ENCODE data around the gene DEPDC4. TPM values are rescaled to one million over a fixed set of nuclear protein-coding genes. Genes with fewer than 3 reads are reported as not detected.
"Not testable (repeated sequence)": the region's sequence is repeated elsewhere in the genome, so short reads cannot be mapped to it uniquely, and the experiment has no call there.

DEPDC4 gene
- 1 to 10 TPM; 1.9 to 7.7 (median 6.9) TPM for polyA plus RNA-seq (ENCODE audit: insufficient read length in 4 of 4)

DNA sequence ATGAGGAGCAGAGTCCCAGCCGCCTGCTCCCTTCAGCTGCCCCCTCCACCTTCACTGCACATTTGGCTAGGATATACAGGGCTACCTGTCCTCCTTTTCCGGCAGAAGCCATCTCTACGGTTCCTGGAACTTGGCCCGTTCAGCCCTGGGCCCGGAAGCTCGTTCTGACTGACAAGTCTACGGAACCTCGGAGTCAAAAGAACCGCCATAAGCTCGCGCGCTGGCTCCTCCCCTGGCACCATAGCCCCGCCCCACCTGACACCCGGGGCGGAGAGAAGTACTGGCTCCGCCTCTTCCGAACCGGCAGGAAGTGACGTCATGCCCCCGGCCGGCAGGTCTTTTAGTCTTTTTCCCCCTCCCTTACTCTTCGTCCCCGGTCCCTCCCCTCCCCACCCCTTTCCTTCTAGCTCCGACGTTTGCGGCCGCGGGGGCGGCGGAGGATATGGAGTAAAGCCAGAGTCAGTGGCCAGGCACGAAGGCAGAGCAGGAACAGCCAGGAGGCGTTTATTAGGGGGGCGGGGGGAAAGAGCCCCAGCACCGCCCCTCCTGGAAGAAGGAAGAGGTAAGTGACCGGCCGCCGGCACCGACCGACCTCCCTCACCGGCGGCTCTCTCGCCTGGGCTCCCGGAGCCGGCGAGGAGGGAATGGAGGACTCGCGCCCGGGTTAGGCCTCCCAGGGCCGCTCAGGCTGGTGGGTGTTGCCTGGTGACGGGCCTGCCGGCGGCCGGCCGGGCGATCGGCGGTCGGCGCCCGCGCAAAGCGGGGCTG lies at the start of gene DEPDC4, which contains the start of gene SCYL2:
Gene DEPDC4, minus strand, starts transcription at position 245 of the 768 bp plus-strand sequence. Its CDS starts 3 bp downstream, at position 242.
Gene SCYL2, plus strand, starts transcription at position 343 of the 768 bp plus-strand sequence. CDS start 15,794 bp downstream, outside the sequence.
- peak; percentile 91 to 93 (median 92) for DNase-seq (ENCODE audit: low read depth in 4 of 4, low spot score in 3 of 4)

- DNase-seq (ENCODE audit: low read depth in 4 of 4, low spot score in 3 of 4), result no peak
Observed at GRCh38 chr12:100311317-100311716, 44.4 kb upstream of the DEPDC4 start.

GRCh38 chr12:100308138-100308537 lies 41.3 kb upstream of the DEPDC4 start:
- not testable (repeated sequence) for DNase-seq (ENCODE audit: low read depth in 4 of 4, low spot score in 3 of 4)

GRCh38 chr12:100304334-100304733 lies 37.5 kb upstream of the DEPDC4 start:
- not testable (repeated sequence) for DNase-seq (ENCODE audit: low read depth in 4 of 4, low spot score in 3 of 4)

GRCh38 chr12:100303831-100304230 lies 37.0 kb upstream of the DEPDC4 start:
- no peak for DNase-seq (ENCODE audit: low read depth in 4 of 4, low spot score in 3 of 4)

- DNase-seq (ENCODE audit: low read depth in 4 of 4, low spot score in 3 of 4), result no peak
Observed at GRCh38 chr12:100302081-100302480, 35.2 kb upstream of the DEPDC4 start.

DNA sequence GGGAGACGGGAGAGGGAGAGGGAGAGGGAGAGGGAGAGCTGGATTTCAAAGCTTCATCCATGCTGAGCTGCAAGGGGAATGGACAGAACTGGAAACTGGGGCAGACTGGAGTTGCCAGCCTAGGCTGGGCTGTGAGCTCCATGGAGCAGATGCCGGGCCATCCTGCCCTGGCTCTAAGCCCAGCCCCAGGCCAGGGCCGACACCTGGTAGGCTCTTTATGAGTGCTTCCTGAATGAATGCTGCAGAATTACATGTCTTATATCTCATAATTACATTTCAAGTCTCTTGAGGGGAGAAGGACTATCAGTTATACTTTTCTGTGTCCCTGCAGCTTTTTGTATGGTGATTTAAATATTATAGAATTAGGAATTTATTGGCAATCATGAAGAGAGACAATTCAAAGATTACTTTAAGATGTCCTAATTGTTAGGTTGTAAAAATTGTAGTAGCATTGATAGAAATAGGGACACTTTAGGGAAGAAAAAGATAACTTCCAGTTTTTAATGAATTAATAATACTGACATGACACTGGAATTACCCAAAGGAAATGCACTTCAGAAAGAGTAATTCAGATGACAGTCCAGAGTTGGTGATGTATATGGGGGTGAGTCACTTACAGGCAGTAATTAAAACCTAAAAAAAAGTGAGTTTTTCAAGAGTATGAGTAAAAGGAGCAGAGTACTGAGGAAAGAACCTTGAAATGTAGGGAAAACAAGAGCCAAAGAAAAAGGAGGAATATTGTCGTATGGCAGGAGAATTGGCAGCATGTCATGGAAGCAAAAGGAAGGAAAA lies 29.1 kb upstream of the DEPDC4 start:
- DNase-seq (ENCODE audit: low read depth in 4 of 4, low spot score in 3 of 4), result no peak

GRCh38 chr12:100294366-100294765 lies 27.5 kb upstream of the DEPDC4 start:
- DNase-seq (ENCODE audit: low read depth in 4 of 4, low spot score in 3 of 4), result not testable (repeated sequence)

DNA sequence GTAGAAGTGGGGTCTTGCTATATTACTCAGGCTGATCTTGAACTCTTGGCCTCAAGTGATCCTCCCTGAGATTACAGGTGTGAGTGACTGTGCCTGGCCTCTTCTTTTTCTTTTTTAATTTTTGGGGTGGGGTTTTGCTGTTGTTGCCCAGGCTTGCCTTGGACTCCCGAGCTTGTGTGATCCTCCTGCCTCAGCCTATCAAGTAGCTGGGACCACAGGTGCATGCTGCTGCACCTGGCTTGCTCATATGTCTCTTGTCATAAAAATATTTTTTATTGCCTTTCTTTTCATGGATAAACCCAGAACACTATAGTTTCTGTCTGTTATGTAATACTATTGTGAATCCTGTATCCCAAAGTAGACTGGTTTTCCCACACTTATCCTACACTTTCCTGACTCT lies 26.1 kb upstream of the DEPDC4 start:
- DNase-seq (ENCODE audit: low read depth in 4 of 4, low spot score in 3 of 4), result no peak

DNA sequence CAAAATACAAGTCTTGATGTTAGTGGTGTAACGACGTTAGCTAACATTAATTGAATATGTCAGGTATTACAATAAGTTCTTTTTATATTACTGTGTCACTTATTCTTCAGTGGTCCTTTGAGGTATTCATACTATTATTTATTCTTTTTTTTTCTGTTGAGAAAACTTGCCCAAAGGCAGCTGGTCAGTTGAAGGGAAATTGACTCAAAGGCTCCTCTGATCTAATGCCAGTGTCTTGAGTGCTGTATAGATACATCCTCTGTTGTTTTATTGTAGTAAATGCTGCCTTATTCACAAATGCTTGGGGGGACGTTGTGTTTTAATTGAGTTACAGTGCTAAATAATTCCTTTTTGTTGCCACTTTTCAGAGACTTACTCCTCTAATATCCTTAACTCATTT lies 23.1 kb upstream of the DEPDC4 start:
- DNase-seq (ENCODE audit: low read depth in 4 of 4, low spot score in 3 of 4), result no peak

DNA sequence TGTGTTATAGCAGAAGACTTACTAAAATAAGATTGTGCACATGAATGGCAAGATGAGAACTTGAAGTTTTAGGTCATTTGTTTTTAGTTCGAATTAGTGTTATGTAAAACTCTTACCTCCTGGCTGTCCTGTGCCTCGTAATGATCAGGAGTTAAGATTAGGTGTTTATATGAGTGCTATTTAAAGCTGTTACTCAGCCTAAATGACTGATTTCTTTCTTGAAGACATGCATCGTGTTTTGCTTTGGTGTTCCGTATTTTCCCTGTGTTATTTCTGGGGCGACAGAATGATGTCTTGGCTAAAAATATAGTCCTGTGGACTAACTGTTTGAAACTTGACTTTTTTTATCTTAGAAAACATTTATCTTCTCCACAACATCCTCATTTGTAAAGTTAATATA lies 22.2 kb upstream of the DEPDC4 start:
- DNase-seq (ENCODE audit: low read depth in 4 of 4, low spot score in 3 of 4), result no peak

- not testable (repeated sequence) for DNase-seq (ENCODE audit: low read depth in 4 of 4, low spot score in 3 of 4)
Observed at GRCh38 chr12:100284556-100284955, 17.7 kb upstream of the DEPDC4 start.

DNA sequence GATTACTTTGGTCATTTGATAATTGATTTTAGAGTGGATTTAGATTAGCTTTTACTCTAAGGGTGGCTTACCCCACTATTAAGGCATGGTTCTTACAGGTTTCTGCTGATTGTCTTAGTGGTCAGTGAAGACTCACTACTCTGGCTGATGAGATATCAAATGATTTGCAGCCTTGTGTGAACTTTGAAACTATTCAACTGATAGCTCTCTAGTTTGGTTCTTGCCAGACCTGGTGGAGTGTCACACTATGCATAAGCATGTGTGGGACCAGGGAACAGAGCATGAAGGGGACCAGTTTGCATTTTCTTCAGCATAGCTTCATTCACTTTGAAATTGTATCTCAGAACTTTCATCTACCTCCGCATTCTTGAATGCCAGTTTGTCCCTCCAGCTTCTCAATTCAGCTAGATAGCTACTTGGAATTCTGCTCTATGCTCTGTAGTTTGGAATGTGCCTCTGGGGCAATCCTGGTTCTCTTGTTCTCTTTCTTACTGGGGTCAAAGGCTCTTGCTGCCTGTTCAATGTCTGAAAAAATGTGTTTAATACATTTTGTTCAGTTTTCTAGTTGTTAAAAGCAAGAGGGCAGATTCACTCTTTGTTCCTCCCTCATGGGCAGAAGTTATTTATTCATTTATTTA lies 12.8 kb upstream of the DEPDC4 start:
- DNase-seq (ENCODE audit: low read depth in 4 of 4, low spot score in 3 of 4), result no peak

GRCh38 chr12:100279159-100279558 lies 12.3 kb upstream of the DEPDC4 start:
- no peak for DNase-seq (ENCODE audit: low read depth in 4 of 4, low spot score in 3 of 4)

- DNase-seq (ENCODE audit: low read depth in 4 of 4, low spot score in 3 of 4), result no peak
Observed at GRCh38 chr12:100274291-100274690, 7.4 kb upstream of the DEPDC4 start.

- DNase-seq (ENCODE audit: low read depth in 4 of 4, low spot score in 3 of 4), result no peak
Observed at GRCh38 chr12:100273782-100274181, 6.9 kb upstream of the DEPDC4 start.

GRCh38 chr12:100268835-100269564 lies 2.1 kb upstream of the DEPDC4 start:
- no peak for DNase-seq (ENCODE audit: low read depth in 4 of 4, low spot score in 3 of 4)

DNA sequence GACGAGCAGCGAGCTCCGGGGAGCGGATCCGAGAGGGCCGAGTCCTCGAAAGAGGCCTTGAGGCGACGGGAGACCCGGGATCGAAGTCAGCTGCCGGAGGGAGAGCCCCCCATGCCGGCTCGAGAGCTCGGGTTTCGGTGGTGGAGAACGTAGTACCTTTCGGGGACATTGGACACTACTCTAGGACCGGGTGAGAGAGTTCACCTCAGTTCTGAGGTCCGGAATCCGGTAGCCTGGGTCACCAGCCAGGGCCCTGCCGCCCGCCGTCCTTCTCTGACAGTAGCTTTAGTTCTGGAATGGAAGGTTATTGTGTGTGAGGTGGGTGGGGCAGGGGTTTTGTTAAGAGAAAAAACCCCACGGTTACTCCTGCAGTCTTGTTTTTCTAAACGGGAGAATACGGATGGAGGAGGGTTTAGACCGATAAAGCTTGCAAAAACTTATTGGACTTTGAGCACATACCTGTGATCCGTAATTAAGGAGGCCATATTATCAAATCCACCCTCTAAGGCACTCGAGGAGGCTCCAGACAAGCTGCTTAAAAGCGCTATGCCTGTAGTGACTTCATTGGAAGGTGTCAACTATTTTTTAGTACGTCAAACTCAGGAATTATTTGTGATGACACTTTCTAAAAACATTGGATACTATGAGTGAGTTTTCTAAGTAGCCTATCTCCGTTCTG lies 863 bp upstream of the DEPDC4 start:
- DNase-seq (ENCODE audit: low read depth in 4 of 4, low spot score in 3 of 4), result peak in 3 of 4 donors; percentile 22 to 24 (median 24)

DNA sequence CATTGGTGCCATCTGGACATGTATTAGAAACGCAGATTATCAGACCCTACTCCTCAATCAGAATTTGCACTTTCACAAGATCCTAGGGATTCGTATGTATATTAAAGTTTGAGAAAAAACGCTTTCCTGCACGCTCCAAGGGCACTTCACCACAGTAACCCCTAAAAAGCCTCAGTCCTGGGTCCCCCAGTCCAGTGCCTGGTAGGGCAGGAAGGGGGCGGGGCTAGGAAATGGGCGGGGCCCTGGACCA lies 369 bp downstream of the DEPDC4 start:
- DNase-seq (ENCODE audit: low read depth in 4 of 4, low spot score in 3 of 4), result peak in 2 of 4 donors; percentile 74 to 78

Measured in left renal pelvis (tissue), 4 donors.